ENCODE measurements around the gene PRR36.

The PRR36 gene

GRCh38 chr19:7887408-7888144 is 13.4 kb upstream of the PRR36 start:
- peaks cover 10% of the 10 kb centered on the region for H3K4me1 Mint-ChIP-seq
- no peak for TF ChIP-seq CTCF (IDR thresholded peaks at IDR 0.05)
- no peak overlapping the region for H3K27ac Mint-ChIP-seq
- no peaks in the 10 kb centered on the region for H3K9me3 Mint-ChIP-seq
- no peak for DNase-seq
- H3K36me3 Mint-ChIP-seq (ENCODE audit: low read depth), result no peaks in the 10 kb centered on the region
- H3K4me3 Mint-ChIP-seq, result no peak overlapping the region
- peaks cover 69% of the 10 kb centered on the region for H3K27me3 Mint-ChIP-seq (ENCODE audit: low read depth, poor library complexity)

GRCh38 chr19:7885818-7886217 is 11.6 kb upstream of the PRR36 start:
- Mint-ChIP-seq H3K4me3 (no peak overlapping the region), H3K36me3 (ENCODE audit: low read depth) (no peaks in the 10 kb centered on the region)

GRCh38 chr19:7883796-7884570 is 9.8 kb upstream of the PRR36 start:
- Mint-ChIP-seq H3K27ac (no peak overlapping the region), H3K36me3 (ENCODE audit: low read depth) (no peaks in the 10 kb centered on the region), H3K9me3 (no peaks in the 10 kb centered on the region), H3K4me1 (no peaks in the 10 kb centered on the region), H3K4me3 (no peak overlapping the region), H3K27me3 (ENCODE audit: low read depth, poor library complexity) (peaks cover 49% of the 10 kb centered on the region)
- no peak for DNase-seq
- no peak for TF ChIP-seq CTCF (IDR thresholded peaks at IDR 0.05)

More at GRCh38 chr19:7885818-7886217, 11.6 kb upstream of the PRR36 start:
- Mint-ChIP-seq H3K27me3 (ENCODE audit: low read depth, poor library complexity) (peaks cover 63% of the 10 kb centered on the region), H3K4me1 (peaks cover under 1% of the 10 kb centered on the region), H3K27ac (no peak overlapping the region), H3K9me3 (no peaks in the 10 kb centered on the region)
- no peak for TF ChIP-seq CTCF (IDR thresholded peaks at IDR 0.05)
- no peak for DNase-seq

DNA sequence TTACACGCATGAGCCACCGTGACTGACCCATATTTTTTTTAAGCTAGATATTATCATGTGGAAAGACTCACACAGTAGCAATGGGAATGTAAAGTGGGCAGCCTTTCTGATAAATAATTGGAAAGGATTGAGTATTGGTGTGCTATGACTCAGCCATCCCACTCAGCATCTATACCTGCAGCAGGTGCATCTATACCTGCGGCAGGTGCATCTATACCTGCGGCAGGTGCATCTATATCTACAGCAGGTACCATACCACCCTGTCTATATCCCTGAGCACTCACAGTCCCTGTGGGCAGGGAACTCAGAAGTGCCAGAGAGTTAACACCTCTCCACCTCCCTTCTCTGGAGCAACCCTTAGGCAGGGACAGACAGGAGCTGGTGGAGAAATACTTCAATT is 8.9 kb upstream of the PRR36 start:
- H3K27me3 Mint-ChIP-seq (ENCODE audit: low read depth, poor library complexity), result peaks cover 40% of the 10 kb centered on the region
- no peak for DNase-seq
- no peaks in the 10 kb centered on the region for H3K9me3 Mint-ChIP-seq
- no peaks in the 10 kb centered on the region for H3K36me3 Mint-ChIP-seq (ENCODE audit: low read depth)
- H3K4me3 Mint-ChIP-seq, result no peak overlapping the region
- H3K4me1 Mint-ChIP-seq, result no peaks in the 10 kb centered on the region
- no peak overlapping the region for H3K27ac Mint-ChIP-seq
- no peak for TF ChIP-seq CTCF (IDR thresholded peaks at IDR 0.05)

DNA sequence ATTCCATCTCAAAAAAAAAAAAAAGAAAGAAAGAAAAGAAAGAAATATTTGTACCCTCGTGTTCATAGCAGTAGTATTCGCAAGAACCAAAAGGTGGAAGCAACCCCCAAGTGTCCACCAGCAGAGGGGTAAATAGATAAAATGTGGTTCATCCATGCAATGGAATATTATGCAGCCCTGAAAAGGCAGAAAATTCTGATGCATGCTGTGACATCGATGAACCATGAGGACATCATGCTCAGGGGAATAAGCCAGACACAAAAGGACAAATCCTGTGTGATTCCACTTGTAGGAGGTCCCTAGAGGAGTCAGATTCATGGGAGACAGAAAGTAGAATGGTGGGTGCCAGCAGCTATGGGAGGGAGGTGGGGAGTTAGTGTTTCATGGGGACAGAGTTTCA is 7.7 kb upstream of the PRR36 start:
- TF ChIP-seq CTCF (IDR thresholded peaks at IDR 0.05), result no peak
- Mint-ChIP-seq H3K4me3 (no peak overlapping the region), H3K36me3 (ENCODE audit: low read depth) (no peaks in the 10 kb centered on the region), H3K27ac (no peak overlapping the region), H3K27me3 (ENCODE audit: low read depth, poor library complexity) (peaks cover 36% of the 10 kb centered on the region), H3K9me3 (no peaks in the 10 kb centered on the region), H3K4me1 (no peaks in the 10 kb centered on the region)
- no peak for DNase-seq

All from nephron progenitor cell (in vitro differentiated cells).